Stimulated activated CD4-positive, alpha-beta T cell treated with anti-CD3 and anti-CD28 coated beads, Interleukin-1b, Interleukin-23, amount 100 ng/mL, for 48 hours (primary cell): Measurements from ENCODE around the gene CPE.
A peak's percentile ranks its signal among the peaks of the same experiment; 100 is the strongest.
"Not testable (repeated sequence)": the region's sequence is repeated elsewhere in the genome, so short reads cannot be mapped to it uniquely, and the experiment has no call there.

ENCODE experiments used
- DNase-seq: peaks from one replicate; pipeline ENCODE4 v3.0.0-alpha.2; 2020

Gene CPE

DNA sequence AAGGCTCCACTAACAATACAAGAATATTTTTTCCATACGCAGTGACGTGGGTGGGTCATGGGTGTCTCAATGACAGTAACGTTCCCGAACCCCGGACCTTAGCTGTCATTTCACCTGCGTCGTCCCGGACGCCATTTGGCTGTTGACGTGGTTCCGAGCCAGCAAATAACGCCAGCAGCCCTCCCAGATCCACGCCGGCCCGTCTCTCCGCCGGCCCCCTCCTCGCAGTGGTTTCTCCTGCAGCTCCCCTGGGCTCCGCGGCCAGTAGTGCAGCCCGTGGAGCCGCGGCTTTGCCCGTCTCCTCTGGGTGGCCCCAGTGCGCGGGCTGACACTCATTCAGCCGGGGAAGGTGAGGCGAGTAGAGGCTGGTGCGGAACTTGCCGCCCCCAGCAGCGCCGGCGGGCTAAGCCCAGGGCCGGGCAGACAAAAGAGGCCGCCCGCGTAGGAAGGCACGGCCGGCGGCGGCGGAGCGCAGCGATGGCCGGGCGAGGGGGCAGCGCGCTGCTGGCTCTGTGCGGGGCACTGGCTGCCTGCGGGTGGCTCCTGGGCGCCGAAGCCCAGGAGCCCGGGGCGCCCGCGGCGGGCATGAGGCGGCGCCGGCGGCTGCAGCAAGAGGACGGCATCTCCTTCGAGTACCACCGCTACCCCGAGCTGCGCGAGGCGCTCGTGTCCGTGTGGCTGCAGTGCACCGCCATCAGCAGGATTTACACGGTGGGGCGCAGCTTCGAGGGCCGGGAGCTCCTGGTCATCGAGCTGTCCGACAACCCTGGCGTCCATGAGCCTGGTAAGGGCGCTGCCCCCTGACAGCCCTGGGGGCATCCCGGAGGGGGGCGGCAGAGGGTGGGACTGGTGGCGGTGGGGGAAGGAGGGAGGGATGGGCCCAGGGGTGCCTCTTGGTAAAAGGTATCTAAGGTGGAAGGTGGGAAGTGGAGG, at the start of gene CPE:
Gene CPE, plus strand, starts transcription at position 264 of the 933 bp plus-strand sequence. Its CDS starts 214 bp downstream, at position 478.
- DNase-seq, result peak; percentile 73

GRCh38 chr4:165330071-165330470, 48.7 kb upstream of the CPE start:
- DNase-seq, result no peak

DNA sequence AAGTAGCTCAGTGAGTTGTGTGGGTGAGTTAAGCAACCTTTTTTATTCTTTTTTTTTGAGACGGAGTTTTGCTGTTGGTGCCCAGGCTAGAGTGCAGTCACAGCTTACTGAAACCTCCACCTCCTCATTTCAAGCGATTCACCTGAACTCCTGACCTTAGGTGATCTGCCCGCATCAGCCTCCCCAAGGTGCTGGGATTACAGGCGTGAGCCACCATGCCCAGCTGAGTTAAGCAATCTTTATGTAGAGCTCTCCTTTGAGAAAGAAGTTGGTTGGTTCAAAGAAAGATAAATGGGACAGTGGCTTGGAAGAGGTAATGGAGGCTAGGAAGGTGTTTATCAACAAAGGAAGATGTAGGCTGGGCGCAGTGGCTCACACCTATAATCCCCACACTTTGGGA, 48.1 kb upstream of the CPE start:
- no peak for DNase-seq

DNA sequence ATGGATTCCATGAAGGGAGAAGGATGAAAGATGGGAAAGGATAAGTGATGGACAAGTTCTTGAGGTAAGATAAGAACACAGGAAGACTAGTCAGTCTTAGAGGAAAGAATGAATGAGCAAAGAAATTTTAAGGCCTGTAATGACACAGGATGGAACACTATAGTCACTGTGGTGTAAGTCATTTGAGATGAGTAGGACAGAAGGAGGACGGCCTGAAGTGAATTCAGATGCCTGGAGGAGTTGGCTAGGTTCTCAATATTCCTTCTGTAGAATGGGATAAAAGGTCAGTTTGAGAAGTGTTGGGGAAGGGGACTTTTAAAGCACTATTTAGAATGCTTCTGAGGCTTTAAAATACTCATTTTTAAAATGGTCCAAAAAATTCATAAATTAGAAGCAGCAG, 47.4 kb upstream of the CPE start:
- no peak for DNase-seq

DNA sequence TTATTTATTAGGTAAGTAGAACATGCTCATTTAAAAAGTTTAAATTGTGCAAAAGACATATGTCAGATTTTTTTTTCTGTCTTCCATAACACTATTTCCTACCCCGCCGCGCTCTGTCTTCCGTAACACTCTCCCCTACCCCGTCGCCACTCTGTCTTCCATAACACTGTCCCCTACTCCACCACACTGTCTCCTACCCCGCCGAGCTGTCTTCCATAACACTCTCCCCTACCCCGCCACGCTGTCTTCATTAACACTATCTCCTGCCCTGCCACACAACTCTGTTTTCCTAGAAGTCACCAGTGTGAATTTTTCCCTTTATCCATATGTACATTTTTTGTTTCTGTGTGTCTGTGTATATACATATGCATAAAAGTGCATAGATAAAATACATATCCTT, 47.0 kb upstream of the CPE start:
- DNase-seq, result no peak

DNA sequence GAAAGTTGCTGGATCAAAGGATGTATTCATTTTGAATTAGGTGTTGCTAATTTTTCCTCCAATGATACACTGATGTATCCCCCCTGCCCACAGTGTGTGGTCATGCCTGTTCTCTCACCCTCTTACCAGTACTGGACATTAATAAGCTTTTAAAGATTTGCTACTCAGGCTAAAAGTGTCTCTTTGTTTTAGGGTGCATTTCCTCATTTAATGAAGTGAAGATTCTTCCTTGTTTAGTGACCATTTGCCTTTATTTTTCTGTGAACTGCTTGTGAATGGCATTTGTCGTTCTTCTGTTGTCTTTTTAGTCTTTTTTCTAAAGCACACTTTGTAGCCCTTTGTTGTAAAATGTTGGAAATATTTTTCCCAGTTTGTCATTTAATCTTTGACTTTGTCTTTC, 46.3 kb upstream of the CPE start:
- DNase-seq, result no peak

DNA sequence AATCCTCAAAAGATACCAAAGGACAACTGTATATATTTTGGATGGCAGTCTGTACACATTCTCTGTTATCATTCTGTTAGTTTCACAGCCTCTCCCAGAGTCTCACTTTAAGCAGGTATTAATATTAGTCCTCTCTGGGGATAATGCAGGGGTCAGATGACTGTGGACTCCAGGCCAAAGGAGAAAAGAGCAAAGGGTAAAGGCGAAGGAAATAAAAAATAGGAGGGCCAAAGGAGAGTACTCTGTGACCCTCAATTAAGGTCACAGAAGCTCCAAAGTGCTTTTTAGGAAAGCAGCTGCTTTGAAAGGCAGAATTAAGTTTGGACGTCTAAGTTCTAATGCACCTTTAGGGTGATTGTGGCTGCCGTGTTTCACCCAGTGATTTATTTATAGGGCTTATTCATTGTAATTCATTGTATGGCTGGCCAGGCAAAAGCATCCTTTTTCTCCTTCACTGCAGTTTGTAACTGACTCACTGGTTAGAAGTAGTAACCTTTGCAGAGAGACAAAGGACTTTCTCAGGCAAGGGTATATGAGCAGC, 43.6 kb upstream of the CPE start:
- no peak for DNase-seq

- DNase-seq, result no peak
Observed at GRCh38 chr4:165336743-165337142, 42.1 kb upstream of the CPE start.

DNA sequence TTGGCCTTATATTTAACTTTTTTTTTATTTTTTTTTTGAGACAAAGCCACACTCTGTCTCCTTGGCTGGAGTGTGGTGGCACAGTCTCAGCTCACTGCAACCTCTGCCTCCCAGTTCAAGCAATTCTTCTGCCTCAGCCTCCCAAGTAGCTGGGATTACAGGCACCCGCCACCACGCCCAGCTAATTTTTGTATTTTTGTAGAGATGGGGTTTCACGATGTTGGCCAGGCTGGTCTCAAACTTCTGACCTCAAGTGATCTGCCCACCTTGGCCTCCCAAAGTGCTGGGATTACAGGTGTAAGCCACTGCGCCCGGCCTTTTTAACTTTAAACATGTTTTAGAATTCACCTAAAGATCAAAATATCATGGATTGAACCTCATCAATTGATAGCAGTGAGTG, 36.5 kb upstream of the CPE start:
- not testable (repeated sequence) for DNase-seq

DNA sequence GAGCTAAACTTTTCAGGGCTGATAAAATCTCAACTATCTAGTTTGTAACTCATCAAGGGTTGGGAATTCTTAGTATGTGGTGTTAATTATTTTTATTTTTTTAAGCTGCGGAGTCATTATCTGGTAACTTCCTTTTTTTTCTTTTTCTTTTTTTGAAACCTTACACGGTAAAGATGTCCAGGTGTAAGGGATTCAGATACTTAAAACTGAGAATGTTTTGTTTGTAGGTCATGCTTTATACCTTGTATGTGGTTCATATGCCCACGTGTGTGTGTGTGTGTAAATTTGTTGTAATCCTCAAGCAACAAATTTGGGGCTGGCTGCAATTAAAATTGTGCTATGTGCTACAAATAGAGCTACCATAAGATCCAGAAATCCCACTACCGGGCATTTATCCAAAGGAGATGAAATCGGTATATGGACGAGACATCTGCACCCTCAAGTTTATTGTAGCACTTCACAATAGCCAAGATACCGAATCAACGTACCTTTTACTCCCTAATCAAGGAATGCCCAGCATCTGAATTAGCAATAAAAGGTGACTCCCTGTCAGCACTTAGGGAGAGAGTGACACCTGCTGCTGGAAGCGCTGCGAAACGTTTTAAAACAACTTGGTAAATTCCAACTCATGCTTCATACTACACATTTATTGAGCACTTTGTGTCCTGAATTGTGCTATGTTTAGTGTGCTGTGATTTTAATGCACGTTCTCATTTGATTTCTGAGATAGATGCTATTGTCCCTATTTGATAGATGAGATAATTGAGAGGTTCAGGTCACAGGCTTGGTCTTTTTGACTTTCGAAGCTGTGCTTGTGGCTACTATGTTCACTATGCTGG, 35.2 kb upstream of the CPE start:
- DNase-seq, result no peak

DNA sequence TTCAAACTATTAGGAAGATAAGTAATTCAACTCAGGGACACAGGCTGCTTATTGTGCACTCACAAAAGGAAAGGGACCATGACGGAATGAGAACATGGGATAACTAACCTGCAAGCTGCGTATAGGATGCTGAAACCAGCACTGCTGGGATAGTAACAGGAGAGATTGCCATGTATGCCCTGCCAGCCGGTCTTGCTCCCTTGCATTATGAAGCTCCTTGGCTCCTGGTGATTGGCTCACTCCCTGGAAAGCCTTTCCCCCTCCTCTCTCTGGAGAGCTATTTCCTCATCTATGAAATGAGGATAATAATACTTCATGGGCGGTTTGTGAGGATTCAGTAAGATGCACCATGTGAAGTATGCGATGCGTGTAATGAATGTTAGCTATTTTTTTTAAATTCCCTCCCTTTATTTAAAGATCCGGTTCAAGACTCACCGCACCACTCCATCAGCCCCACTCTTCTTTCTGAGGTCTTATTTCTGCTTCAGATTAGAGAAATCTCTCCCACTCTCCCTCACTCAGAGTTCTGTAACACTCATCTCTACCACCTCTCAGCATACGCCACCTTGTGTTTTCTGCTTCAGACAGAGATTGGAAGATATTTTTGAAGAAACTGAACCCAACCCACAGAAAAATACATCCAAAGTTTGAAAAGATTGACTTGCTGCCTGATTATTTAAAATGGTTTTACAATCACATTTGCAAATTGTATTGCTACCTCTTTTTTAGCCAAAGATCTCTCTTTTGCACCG, 33.0 kb upstream of the CPE start:
- DNase-seq, result no peak

GRCh38 chr4:165347647-165348569, 30.9 kb upstream of the CPE start:
- no peak for DNase-seq

DNA sequence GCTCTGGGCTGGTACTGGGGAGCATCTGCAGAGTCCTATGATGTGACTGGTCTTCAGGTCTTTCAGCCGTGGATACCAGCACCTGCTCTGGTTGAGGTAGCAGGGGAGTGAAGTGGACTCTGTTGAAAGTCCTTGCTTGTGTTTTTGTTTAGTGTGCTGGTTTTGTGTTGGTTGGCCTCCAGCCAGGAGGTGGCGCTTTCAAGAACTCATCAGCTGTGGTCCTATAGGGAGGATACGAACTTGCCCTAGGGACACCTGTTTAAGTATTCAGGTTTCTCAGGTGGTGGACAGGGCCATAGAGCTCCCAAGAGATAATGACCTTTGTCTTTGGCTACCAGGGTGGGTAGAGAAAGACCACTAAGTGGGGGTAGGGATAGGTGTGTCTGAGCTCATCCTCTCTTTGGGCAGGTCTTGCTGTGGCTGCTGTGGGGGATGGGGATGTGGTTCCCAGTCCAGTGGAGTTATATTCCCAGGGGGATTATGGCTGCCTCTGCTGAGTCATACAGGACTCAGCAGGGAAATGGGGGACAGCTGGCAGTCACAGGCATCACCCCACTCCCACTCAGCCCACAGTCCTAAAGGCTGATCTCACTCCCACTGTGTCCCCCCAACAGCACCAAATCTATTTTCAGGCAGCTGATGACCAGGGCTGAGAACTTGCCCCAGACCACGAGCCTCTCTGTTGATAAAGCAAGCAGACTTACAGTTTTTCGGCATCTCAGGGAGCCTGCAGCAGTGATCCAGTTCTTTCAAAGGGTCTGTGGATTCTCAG, 27.3 kb upstream of the CPE start:
- no peak for DNase-seq

- no peak for DNase-seq
Observed at GRCh38 chr4:165355900-165356300, 22.9 kb upstream of the CPE start.

- no peak for DNase-seq
Observed at GRCh38 chr4:165359506-165359905, 19.3 kb upstream of the CPE start.

- no peak for DNase-seq
Observed at GRCh38 chr4:165360041-165360695, 18.6 kb upstream of the CPE start.

GRCh38 chr4:165360985-165361670, 17.7 kb upstream of the CPE start:
- DNase-seq, result no peak

- no peak for DNase-seq
Observed at GRCh38 chr4:165361810-165362209, 17.0 kb upstream of the CPE start.

DNA sequence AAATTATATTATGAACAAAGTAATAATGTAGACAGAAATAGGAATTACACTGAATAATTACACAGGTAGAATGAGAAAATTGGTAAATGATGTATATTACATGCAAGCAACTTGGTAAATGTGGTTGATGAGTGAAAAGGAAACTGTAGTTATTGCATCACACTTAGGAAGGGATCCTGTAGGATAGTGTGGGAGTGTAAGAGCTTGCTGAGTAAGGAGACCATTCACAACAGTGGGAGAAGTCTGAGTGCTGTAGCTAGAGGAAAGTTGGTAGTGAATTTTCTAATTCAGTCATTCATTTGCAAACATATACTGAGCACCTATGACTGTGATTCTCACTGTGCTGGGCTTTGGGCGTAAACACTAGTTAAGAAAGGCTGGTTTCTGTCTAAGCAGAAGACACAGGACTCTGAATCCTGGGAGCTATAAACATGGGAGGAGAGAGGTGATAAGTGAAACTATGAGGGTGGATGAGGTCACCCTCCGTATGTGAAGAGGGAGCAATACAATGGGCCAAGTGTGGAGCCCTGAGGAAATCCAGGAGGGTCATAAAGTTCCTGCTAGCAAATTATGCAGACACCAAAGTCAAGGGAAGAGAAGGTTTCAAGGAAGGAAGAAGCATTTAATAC, 14.2 kb upstream of the CPE start:
- no peak for DNase-seq
